SK-N-SH (cell line): ENCODE data around the gene ANKRD9.
"Not testable (repeated sequence)": the region's sequence is repeated elsewhere in the genome, so short reads cannot be mapped to it uniquely, and the experiment has no call there.

Experiments used
- CHD2 ChIP-seq: fragments of 150-350 bp; IDR thresholded peaks from 2 replicates; pipeline ENCODE4 v1.6.1; 2018; ENCODE audit warnings: low read length; ENCODE audit not compliant: partially characterized antibody
- CTCF ChIP-seq: fragments of 200-600 bp; sonication (generic); IDR thresholded peaks from 2 replicates; pipeline ENCODE4 v1.6.1; 2017; ENCODE audit warnings: antibody characterized with exemption, mild to moderate bottlenecking, moderate library complexity
- NFIC ChIP-seq: IDR thresholded peaks from 2 replicates; pipeline ENCODE4 v1.4.0; 2012; ENCODE audit warnings: borderline replicate concordance
- SMC3 ChIP-seq: IDR thresholded peaks from 2 replicates; pipeline ENCODE4 v1.6.1; 2012; ENCODE audit warnings: low read depth, low read length, improper control_type of control experiment
- TAF1 ChIP-seq: IDR thresholded peaks from 2 replicates; pipeline ENCODE4 v1.6.1; 2012; ENCODE audit warnings: low read depth, mild to moderate bottlenecking, low read length, moderate library complexity, borderline replicate concordance
- USF1 ChIP-seq: IDR thresholded peaks from 2 replicates; pipeline ENCODE4 v1.4.0; 2012; ENCODE audit warnings: low read depth, borderline replicate concordance
- TF ChIP-seq, protein P1 (sequence below): IDR thresholded peaks from 2 replicates; pipeline ENCODE4 v1.4.0; 2012; ENCODE audit warnings: low read depth

DNA sequence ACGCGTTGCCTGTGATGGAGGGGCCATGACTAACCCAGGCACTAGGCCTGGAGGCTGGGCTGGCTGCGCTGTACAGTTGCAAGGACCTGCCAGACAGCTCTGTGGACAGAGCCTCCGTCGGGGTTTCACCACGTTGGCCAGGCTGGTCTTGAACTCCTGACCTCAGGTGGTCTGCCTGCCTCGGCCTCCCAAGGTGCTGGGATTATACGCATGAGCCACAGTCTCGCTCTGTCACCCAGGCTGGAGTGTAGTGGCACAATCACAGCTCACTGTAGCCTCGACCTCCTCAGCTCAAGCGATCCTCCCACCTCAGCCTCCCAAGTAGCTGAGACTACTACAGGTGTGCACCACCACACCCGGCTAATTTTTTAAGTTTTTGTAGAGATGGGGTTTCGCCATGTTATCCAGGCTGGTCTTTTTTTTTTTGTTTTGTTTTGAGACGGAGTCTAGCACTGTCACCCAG lies 31.5 kb upstream of the ANKRD9 start:
- TF ChIP-seq NFIC, CHD2, CTCF, USF1, SMC3, TAF1: not testable (repeated sequence)
- TF ChIP-seq, protein P1, sequence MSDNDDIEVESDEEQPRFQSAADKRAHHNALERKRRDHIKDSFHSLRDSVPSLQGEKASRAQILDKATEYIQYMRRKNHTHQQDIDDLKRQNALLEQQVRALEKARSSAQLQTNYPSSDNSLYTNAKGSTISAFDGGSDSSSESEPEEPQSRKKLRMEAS: not testable (repeated sequence)
